ENCODE data around the gene ASTN1.

GRCh38 chr1:177008653-177009052 is 155.9 kb downstream of the ASTN1 start:
- TF ChIP-seq POLR2A (IDR thresholded peaks at IDR 0.05) = no peak
- TF ChIP-seq, protein P1, sequence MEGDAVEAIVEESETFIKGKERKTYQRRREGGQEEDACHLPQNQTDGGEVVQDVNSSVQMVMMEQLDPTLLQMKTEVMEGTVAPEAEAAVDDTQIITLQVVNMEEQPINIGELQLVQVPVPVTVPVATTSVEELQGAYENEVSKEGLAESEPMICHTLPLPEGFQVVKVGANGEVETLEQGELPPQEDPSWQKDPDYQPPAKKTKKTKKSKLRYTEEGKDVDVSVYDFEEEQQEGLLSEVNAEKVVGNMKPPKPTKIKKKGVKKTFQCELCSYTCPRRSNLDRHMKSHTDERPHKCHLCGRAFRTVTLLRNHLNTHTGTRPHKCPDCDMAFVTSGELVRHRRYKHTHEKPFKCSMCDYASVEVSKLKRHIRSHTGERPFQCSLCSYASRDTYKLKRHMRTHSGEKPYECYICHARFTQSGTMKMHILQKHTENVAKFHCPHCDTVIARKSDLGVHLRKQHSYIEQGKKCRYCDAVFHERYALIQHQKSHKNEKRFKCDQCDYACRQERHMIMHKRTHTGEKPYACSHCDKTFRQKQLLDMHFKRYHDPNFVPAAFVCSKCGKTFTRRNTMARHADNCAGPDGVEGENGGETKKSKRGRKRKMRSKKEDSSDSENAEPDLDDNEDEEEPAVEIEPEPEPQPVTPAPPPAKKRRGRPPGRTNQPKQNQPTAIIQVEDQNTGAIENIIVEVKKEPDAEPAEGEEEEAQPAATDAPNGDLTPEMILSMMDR (IDR thresholded peaks at IDR 0.05) = no peak

Data from gastroesophageal sphincter (tissue), 3 donors.